Neural progenitor cell (in vitro differentiated cells): ENCODE data around the gene PRLR. TPM values are rescaled to one million over a fixed set of nuclear protein-coding genes. Genes with fewer than 3 reads are reported as not detected.

Experiments used
- DNase-seq: peaks from one replicate; pipeline ENCODE4 v3.0.0-alpha.2; 2016; ENCODE audit warnings: low spot score
- H2AFZ ChIP-seq: fragments of 200-600 bp; sonication (generic); replicated peaks from 2 replicates; pipeline ENCODE4 v1.6.1; 2016; ENCODE audit warnings: antibody characterized with exemption
- H3F3A ChIP-seq: fragments of 200-600 bp; sonication (generic); 2 replicates; pipeline ENCODE4 v1.6.1; 2016; ENCODE audit warnings: antibody characterized with exemption, low read depth
- H3K27ac ChIP-seq: fragments of 200-600 bp; sonication (generic); 2 replicates; pipeline ENCODE4 v1.5.1; 2016; ENCODE audit warnings: mild to moderate bottlenecking
- H3K27me3 ChIP-seq: fragments of 200-600 bp; sonication (generic); 2 replicates; pipeline ENCODE4 v1.6.1; 2016; ENCODE audit warnings: mild to moderate bottlenecking, moderate library complexity
- H3K36me3 ChIP-seq: fragments of 200-600 bp; sonication (generic); 2 replicates; pipeline ENCODE4 v1.5.1; 2016
- H3K4me1 ChIP-seq: fragments of 200-600 bp; sonication (generic); 2 replicates; pipeline ENCODE4 v1.6.1; 2016; ENCODE audit warnings: mixed run types
- H3K4me2 ChIP-seq: fragments of 200-600 bp; sonication (generic); 2 replicates; pipeline ENCODE4 v1.6.1; 2016
- H3K4me3 ChIP-seq: fragments of 200-600 bp; sonication (generic); 2 replicates; pipeline ENCODE4 v1.5.1; 2016
- H3K79me2 ChIP-seq: fragments of 200-600 bp; sonication (generic); 2 replicates; pipeline ENCODE4 v1.6.1; 2016; ENCODE audit warnings: low read depth
- H3K9ac ChIP-seq: fragments of 200-600 bp; sonication (generic); 2 replicates; pipeline ENCODE4 v1.6.1; 2016
- H3K9me3 ChIP-seq: fragments of 200-600 bp; sonication (generic); 2 replicates; pipeline ENCODE4 v1.5.1; 2016; ENCODE audit warnings: low read depth
- H4K20me1 ChIP-seq: fragments of 200-600 bp; sonication (generic); 2 replicates; pipeline ENCODE4 v1.6.1; 2016; ENCODE audit warnings: low read depth
- H3K27ac Mint-ChIP-seq: 3 replicates; pipeline ENCODE4 v1.8.0; 2021; ENCODE audit warnings: mixed read lengths
- H3K27me3 Mint-ChIP-seq: 2 replicates; pipeline ENCODE4 v1.8.0; 2022; ENCODE audit warnings: low read depth, mild to moderate bottlenecking, inconsistent platforms, moderate library complexity, mixed read lengths; ENCODE audit not compliant: insufficient read depth
- H3K36me3 Mint-ChIP-seq: 3 replicates; pipeline ENCODE4 v1.8.0; 2021; ENCODE audit warnings: mixed read lengths
- H3K4me1 Mint-ChIP-seq: 3 replicates; pipeline ENCODE4 v1.8.0; 2021; ENCODE audit warnings: mixed read lengths
- H3K4me3 Mint-ChIP-seq: 3 replicates; pipeline ENCODE4 v1.8.0; 2021; ENCODE audit warnings: mild to moderate bottlenecking, moderate library complexity, mixed read lengths
- H3K9me3 Mint-ChIP-seq: 3 replicates; pipeline ENCODE4 v1.8.0; 2020; ENCODE audit warnings: mixed read lengths
- EZH2 ChIP-seq: fragments of 200-600 bp; sonication (generic); IDR thresholded peaks from 2 replicates; pipeline ENCODE4 v1.6.1; 2017; ENCODE audit warnings: antibody characterized with exemption, mild to moderate bottlenecking, moderate library complexity
- EZH2phosphoT487 ChIP-seq: fragments of 200-600 bp; sonication (generic); IDR thresholded peaks from 2 replicates; pipeline ENCODE4 v1.6.1; 2017; ENCODE audit warnings: antibody characterized with exemption
- total RNA-seq: library from RNA; depleted of rRNA; stranded (reverse); fragments of >200 nt; gene quantifications from 2 replicates; pipeline ENCODE4 v1.2.3, GENCODE V29; 2015; ENCODE audit warnings: low replicate concordance
- TF ChIP-seq, protein P1 (sequence below): fragments of 200-600 bp; sonication (generic); IDR thresholded peaks from 2 replicates; pipeline ENCODE4 v1.5.1; 2017; ENCODE audit warnings: antibody characterized with exemption, mild to moderate bottlenecking

The PRLR gene
- total RNA-seq, 1 donor from 2014 or later = 0.51 TPM

DNA sequence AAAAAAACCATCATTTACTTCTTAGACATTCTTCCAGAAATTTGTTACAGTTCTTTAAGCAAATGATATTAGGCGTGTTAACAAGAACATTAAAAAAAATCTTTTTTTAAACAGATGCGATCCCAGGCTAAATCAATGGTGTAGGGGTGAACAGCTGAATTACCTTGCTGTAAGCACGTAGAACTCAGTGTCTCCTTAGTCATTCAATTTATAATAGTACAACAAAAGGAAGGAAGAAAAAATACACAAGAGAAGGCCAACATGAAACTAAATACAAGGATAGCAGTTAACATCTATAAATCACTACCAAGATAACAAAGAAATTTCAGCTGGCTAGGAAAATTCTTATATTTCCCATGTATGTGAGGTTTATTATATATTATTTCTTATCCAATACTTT lies 217.9 kb downstream of the PRLR start:
- Histone ChIP-seq H4K20me1 (no peaks in the 10 kb centered on the region), H3K9me3 (no peaks in the 10 kb centered on the region), H3K9ac (no peak overlapping the region), H3K4me1 (no peaks in the 10 kb centered on the region), H2AFZ (no peak overlapping the region), H3K4me3 (no peak overlapping the region), H3K4me2 (no peak overlapping the region), H3K36me3 (no peaks in the 10 kb centered on the region), H3K27ac (no peak overlapping the region), H3F3A (no peaks in the 10 kb centered on the region), H3K27me3 (no peaks in the 10 kb centered on the region), H3K79me2 (no peaks in the 10 kb centered on the region)
- peaks cover 3% of the 10 kb centered on the region for H3K9me3 Mint-ChIP-seq
- peaks cover 5% of the 10 kb centered on the region for H3K4me1 Mint-ChIP-seq
- H3K4me3 Mint-ChIP-seq = no peak overlapping the region
- H3K27me3 Mint-ChIP-seq = no peaks in the 10 kb centered on the region
- DNase-seq = no peak
- TF ChIP-seq EZH2 (no peak), EZH2phosphoT487 (no peak)
- TF ChIP-seq, protein P1, sequence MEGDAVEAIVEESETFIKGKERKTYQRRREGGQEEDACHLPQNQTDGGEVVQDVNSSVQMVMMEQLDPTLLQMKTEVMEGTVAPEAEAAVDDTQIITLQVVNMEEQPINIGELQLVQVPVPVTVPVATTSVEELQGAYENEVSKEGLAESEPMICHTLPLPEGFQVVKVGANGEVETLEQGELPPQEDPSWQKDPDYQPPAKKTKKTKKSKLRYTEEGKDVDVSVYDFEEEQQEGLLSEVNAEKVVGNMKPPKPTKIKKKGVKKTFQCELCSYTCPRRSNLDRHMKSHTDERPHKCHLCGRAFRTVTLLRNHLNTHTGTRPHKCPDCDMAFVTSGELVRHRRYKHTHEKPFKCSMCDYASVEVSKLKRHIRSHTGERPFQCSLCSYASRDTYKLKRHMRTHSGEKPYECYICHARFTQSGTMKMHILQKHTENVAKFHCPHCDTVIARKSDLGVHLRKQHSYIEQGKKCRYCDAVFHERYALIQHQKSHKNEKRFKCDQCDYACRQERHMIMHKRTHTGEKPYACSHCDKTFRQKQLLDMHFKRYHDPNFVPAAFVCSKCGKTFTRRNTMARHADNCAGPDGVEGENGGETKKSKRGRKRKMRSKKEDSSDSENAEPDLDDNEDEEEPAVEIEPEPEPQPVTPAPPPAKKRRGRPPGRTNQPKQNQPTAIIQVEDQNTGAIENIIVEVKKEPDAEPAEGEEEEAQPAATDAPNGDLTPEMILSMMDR = no peak
- no peaks in the 10 kb centered on the region for H3K36me3 Mint-ChIP-seq
- no peak overlapping the region for H3K27ac Mint-ChIP-seq

DNA sequence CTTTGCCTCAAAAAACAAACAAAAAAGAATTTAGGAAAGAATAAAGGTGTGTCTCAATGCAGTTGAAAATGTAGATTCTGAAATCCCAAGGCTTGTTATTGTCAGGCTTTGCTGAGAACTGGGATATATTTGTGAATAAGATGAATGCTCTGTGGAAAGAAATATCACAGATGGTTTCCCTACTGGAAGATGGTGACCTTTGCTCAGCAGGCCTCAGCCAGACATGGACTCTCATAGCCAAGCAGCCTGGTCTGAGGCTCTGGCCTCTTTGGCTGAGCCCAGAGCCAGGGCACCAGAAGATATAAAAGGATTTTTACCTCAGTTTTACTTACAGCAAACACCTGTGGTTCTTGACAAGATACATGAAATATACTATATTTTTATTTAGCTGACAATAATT lies 219.6 kb downstream of the PRLR start:
- no peak for DNase-seq
- Histone ChIP-seq H3K27me3 (no peaks in the 10 kb centered on the region), H3K4me2 (no peak overlapping the region), H3K9ac (no peak overlapping the region), H3K36me3 (no peaks in the 10 kb centered on the region), H3F3A (no peaks in the 10 kb centered on the region), H3K79me2 (no peaks in the 10 kb centered on the region), H3K4me3 (no peak overlapping the region), H3K4me1 (no peaks in the 10 kb centered on the region), H2AFZ (no peak overlapping the region), H4K20me1 (no peaks in the 10 kb centered on the region), H3K27ac (no peak overlapping the region), H3K9me3 (no peaks in the 10 kb centered on the region)
- no peak for TF ChIP-seq EZH2phosphoT487
- TF ChIP-seq, protein P1 = no peak
- TF ChIP-seq EZH2 = no peak
- Mint-ChIP-seq H3K27ac (no peak overlapping the region), H3K4me3 (no peak overlapping the region), H3K9me3 (no peaks in the 10 kb centered on the region), H3K4me1 (peaks cover 3% of the 10 kb centered on the region), H3K27me3 (no peaks in the 10 kb centered on the region), H3K36me3 (no peaks in the 10 kb centered on the region)

GRCh38 chr5:35009657-35010056 lies 220.6 kb downstream of the PRLR start:
- Mint-ChIP-seq H3K27ac (no peak overlapping the region), H3K4me3 (no peak overlapping the region), H3K36me3 (no peaks in the 10 kb centered on the region), H3K9me3 (no peaks in the 10 kb centered on the region), H3K27me3 (no peaks in the 10 kb centered on the region), H3K4me1 (peaks cover 3% of the 10 kb centered on the region)
- Histone ChIP-seq H3F3A (no peaks in the 10 kb centered on the region), H3K27me3 (no peaks in the 10 kb centered on the region), H2AFZ (no peak overlapping the region), H3K4me3 (no peak overlapping the region), H3K4me2 (no peak overlapping the region), H3K79me2 (no peaks in the 10 kb centered on the region), H4K20me1 (no peaks in the 10 kb centered on the region), H3K36me3 (no peaks in the 10 kb centered on the region), H3K9me3 (no peaks in the 10 kb centered on the region), H3K9ac (no peak overlapping the region), H3K4me1 (no peaks in the 10 kb centered on the region), H3K27ac (no peak overlapping the region)
- TF ChIP-seq EZH2phosphoT487 (no peak), EZH2 (no peak)
- TF ChIP-seq, protein P1 = no peak
- no peak for DNase-seq

- H3K27ac Mint-ChIP-seq = no peak overlapping the region
- H3K9me3 Mint-ChIP-seq = no peaks in the 10 kb centered on the region
- Histone ChIP-seq H3K9ac (no peak overlapping the region), H4K20me1 (no peaks in the 10 kb centered on the region), H3K36me3 (no peaks in the 10 kb centered on the region), H3K79me2 (no peaks in the 10 kb centered on the region), H3K4me2 (no peak overlapping the region), H3F3A (no peaks in the 10 kb centered on the region), H2AFZ (no peak overlapping the region), H3K27me3 (no peaks in the 10 kb centered on the region), H3K27ac (no peak overlapping the region), H3K4me1 (no peaks in the 10 kb centered on the region), H3K4me3 (no peak overlapping the region), H3K9me3 (no peaks in the 10 kb centered on the region)
- H3K27me3 Mint-ChIP-seq = no peaks in the 10 kb centered on the region
- no peaks in the 10 kb centered on the region for H3K36me3 Mint-ChIP-seq
- no peak for DNase-seq
- H3K4me3 Mint-ChIP-seq = no peak overlapping the region
- TF ChIP-seq, protein P1 = no peak
- no peak for TF ChIP-seq EZH2phosphoT487
- TF ChIP-seq EZH2 = no peak
- peaks cover 3% of the 10 kb centered on the region for H3K4me1 Mint-ChIP-seq
Observed at GRCh38 chr5:35009019-35009418, 221.3 kb downstream of the PRLR start.
